ENCODE results near the gene WFDC12.

- TF ChIP-seq POLR2A (IDR thresholded peaks at IDR 0.05; ENCODE audit: low read length) (no peak), GATA1 (IDR thresholded peaks at IDR 0.05; ENCODE audit: low read depth, low read length) (no peak)
Observed at GRCh38 chr20:45091366-45091765, 32.9 kb downstream of the WFDC12 start.
